ENCODE measurements around the gene NCOA1.

GRCh38 chr2:24650997-24651642, 160.1 kb downstream of the NCOA1 start:
- TF ChIP-seq PKNOX1 (IDR thresholded peaks at IDR 0.05) (no peak), BHLHE40 (IDR thresholded peaks at IDR 0.05; ENCODE audit: borderline replicate concordance) (no peak), CTBP1 (IDR thresholded peaks at IDR 0.05; ENCODE audit: borderline replicate concordance) (no peak), ZNF384 (IDR thresholded peaks at IDR 0.05) (no peak), NFRKB (IDR thresholded peaks at IDR 0.05) (no peak), ELF4 (IDR thresholded peaks at IDR 0.05) (no peak), SP1 (IDR thresholded peaks at IDR 0.05) (no peak), FOXA1 (IDR thresholded peaks at IDR 0.05) (no peak), HDGF (IDR thresholded peaks at IDR 0.05; ENCODE audit: borderline replicate concordance) (no peak)

Data from HEK293T (cell line).